Stimulated activated CD4-positive, alpha-beta T cell treated with anti-CD3 and anti-CD28 coated beads, Interleukin-4, amount 100 ng/mL, for 4 hours (primary cell): ENCODE results near the gene REN.

Source experiments
- DNase-seq, 2 experiments: peaks; one replicate each; pipeline ENCODE4 v3.0.0-alpha.2; 2020

Gene REN

DNA sequence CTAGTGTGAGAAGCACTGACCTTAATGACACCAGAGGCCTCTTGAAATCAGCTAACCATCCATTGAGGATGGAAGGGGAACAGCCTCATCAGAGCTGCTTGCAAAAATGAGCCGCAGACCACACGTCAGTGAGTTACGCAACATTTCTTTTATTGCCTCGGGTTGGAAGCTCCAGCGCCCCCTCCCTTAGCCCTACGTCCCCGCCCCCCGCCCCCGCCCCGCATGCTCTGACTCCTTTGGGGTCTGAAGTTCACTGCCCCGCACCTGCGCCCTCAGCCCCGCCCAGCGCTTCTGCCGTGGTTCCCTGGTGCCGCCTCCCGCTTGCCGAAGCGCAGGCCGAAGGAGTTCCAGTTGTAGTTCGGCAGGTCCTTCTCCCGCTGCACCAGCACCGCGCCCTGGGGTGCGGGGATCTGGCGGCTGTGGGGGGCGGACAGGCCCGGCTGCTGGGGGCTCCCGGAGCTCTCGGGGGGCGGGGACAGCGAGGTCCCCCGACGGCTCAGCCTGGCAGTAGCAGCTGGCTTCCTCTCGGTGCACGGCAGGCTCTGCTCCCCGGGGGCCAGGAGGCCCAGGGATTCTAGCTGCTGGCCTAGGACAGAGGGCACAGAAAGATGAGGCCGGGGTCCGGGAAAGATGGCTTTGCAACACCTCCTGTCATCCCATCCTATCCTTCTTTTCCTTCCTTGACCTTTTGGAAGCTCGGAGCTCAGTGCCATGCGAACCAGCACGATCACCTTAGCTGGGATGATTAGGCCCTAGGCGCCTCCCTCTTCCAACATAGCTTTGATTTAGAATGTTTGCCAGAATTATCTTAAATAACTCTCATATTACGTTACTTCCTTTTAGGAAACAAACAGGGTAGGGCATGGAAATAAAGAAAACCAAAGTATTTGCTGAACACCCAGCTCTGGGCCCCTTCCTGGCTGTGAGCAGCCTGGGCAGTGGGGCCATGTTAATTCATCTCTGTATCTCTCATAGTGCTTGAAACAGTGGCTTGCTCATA, 24.4 kb upstream of the REN start:
- DNase-seq = peak; percentile 10 to 14

GRCh38 chr1:204188959-204189639, 23.0 kb upstream of the REN start:
- DNase-seq = no peak

GRCh38 chr1:204186597-204186996, 20.5 kb upstream of the REN start:
- DNase-seq = no peak

- no peak for DNase-seq
Observed at GRCh38 chr1:204181116-204181515, 15.0 kb upstream of the REN start.

DNA sequence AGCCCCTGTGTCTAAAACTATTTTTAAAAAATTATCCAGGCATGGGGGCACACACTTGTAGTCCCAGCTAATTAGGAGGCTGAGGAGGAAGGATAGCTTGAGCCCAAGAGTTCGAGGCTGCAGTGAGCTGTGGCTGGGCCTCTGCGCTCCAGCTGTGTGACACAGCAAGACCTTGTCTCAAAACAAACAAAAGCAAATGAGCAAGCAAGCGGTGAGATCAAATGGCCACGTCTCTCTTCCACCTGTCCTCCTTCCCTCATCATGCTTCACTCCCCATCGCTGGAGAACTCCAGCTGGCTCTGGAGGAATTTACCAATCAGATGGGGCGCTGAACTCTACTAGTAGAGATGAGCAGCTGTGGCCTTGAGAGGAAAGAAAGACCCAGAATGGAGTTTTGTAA, 14.0 kb upstream of the REN start:
- DNase-seq = no peak

GRCh38 chr1:204178487-204179281, 12.5 kb upstream of the REN start:
- DNase-seq = no peak

- DNase-seq = no peak
Observed at GRCh38 chr1:204177133-204177532, 11.0 kb upstream of the REN start.

GRCh38 chr1:204176049-204176448, 9.9 kb upstream of the REN start:
- no peak for DNase-seq

DNA sequence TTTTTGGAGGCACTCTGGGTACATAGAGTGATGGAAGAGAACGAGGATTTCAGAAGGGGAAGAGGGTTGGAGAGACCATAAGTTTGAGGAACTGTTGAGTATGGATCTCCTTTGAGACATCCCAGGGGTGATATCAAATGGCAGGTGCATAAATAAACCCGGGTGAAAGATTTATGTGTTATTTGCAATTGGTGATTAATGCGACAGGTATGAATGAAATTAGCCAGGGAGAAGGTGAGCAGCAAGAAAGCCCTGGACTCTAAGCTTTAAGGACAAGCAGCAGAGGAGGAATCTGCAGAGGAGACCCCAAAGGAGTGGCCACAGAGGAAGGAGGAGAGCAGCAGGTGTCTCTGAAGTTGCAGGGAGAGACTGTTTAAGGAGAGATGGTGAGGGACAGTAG, 8.8 kb upstream of the REN start:
- DNase-seq = no peak

DNA sequence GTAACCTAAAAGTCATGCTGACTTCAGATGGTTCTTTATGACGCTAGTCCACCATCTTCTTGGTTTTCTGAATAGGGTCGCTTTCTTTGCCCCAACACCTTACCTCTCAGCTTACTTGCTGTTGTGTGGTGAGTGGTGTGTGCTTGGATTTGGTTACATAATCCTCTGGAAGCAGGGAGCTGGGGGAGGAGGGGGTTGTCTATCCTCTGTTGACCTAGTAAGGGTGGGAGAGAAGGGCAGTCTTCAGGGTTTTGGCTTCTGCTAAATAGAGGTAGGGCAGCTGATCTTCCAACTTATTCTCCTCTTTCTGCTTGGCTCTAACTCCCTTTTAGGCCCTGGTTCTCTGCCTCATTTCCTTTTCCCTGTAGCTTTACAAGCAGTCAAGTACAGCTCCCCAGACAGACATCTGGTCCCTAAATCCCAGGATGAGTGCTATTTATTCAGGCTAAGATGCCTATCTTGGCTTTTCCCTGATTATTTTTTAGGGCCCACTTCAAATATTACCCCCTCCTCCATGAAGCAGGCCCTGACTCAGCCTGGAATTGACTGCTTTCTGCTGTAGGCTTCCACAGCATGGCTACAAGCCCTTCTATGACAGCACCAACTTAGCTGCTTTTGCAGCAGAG, 6.4 kb upstream of the REN start:
- DNase-seq = no peak

- DNase-seq = no peak
Observed at GRCh38 chr1:204171751-204172178, 5.6 kb upstream of the REN start.

DNA sequence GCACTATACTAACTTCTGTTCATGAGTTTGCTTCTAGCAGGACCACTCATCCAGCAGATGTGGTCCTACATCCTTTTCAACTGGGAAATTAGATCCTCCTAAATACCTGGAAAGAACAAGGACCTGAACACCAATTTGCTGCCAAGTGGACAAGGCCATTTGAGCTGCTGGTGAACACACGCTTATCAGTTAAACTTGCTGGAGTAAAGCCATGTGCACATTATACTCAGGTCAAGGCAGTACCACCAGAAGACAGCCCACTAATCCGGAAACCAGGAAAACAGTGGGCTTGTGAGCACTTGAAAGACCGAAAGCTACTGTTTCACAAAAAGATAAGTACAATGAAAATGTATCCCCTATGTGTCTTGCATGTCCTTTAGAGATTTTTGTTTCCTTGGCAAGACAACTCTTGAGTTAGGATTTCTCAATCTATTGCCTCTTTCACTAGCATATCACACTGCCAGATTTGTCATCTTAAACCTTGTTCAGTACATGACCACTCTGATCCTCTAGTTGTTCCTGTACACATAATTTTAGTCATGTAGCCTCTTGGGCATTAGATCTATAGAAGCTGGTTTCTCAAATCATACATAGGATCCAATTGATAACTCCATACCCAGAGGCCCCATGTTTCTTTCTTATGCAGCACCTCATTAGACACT, 4.5 kb upstream of the REN start:
- no peak for DNase-seq

GRCh38 chr1:204169858-204170257, 3.7 kb upstream of the REN start:
- no peak for DNase-seq

GRCh38 chr1:204167730-204168129, 1.6 kb upstream of the REN start:
- DNase-seq = no peak

- DNase-seq = peak; percentile 69 to 76
Observed at GRCh38 chr1:204162494-204163074, 3.6 kb downstream of the REN start.

GRCh38 chr1:204161609-204162493, 4.3 kb downstream of the REN start:
- DNase-seq = no peak

DNA sequence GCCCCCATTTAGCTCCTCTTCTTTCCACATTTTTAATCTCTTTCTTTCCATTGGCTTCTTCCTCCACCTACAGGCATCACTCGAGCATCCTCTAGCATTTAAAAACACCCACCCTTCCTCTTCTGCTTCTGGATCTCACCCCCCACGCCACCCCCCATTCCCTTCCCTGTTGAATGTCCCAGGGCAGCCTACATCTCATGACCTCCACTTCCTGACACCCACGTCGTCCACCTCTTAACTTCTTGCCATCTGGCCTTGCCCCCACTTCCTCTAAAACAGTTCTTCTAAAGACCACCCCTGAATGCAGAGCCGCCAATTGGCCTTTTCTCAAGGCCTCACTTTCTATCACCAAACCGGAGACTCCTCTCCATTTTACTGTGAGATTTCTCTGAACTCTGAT, 8.2 kb downstream of the REN start:
- no peak for DNase-seq

DNA sequence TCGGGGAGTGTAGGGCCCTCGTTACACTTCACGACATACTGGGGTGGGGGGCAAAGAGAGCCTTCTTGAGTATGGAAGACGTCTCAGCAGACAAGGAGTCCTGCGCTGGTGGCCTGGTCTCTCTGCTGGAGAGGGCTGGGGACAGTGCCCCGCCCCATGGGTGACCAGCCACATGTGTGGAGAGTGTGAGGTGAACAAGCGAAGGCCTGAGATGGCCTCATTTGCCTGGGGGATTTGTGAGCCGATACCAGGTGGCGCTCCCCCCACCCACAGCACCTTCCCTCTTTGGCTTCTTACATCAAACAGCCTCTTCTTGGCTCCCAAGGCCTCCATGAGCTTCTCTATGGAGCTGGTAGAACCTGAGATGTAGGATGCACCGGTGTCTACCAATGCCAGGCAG, 10.3 kb downstream of the REN start:
- no peak for DNase-seq

- DNase-seq = no peak
Observed at GRCh38 chr1:204154568-204155255, 11.4 kb downstream of the REN start.

DNA sequence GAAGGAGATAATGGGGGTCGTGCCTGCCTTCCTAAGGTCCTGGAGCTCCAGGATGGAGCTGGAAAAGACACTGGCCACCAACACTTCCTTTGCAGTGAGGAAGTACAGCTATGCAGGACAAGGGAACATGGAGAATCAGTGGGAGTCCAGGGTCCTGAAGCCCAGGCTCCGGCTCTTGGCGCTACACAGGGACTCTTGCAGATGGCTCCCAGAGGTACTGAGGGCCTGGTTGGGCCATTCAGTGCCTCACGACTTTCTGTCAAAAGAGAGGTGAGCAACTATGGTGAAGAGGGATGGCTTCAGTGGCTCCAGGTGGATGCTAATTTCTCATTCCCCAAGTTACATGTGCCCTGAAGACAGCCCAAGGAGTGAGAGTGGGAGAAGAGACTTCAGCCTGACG, 12.5 kb downstream of the REN start:
- DNase-seq = no peak
